ENCODE data around the gene FBLN1.

The FBLN1 gene

DNA sequence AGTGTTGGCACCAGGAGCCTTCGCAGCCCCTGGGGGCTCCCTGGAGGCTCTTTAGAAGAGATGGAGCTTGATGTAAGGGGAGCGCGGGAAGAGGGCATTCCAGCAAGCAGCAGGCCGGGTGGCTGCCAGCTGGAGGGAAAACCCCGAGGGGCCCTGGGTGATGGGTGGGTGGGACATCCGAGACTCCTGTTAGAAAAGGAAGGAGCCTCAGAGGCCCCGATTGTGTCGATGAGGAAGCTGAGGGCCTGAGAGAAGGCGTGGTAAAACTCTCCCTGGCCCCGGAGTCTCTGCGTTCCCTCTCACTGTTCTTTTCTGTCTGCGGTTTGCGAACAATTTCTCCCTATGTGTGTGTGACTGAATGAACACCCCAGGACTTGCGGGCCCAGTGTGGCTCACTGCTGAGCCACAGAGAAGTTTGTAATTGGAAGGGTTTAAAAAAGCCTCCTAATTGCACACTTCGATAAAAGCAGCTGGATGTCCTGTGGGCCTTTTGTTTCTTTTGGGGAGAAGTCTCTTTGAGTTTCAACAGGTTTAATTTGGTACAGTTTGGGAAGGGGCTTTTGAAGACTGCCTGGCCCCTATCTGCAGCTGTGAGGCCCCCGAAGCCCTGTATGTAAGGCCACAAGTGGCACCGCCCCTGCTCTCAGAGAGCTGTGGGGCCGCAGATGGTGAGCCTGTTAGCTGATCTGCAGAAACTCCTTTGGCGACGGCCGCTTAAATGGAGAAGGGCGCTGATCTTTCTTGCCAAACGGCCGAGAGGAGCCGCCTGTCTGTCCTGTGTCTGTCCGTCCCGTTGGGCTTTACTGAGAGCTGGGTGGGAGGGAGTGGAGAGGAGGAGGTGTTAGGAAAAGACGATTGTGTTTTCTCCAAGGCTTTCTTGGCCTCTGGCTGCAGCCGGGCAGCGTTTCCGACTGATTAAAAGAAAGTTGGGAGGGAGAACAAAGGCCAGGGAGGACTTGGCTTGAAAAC lies 2.0 kb downstream of the FBLN1 start:
- no peak for DNase-seq (ENCODE audit: low spot score)

GRCh38 chr22:45505991-45506747 lies 3.5 kb downstream of the FBLN1 start:
- no peak for DNase-seq (ENCODE audit: low spot score)

GRCh38 chr22:45506816-45507360 lies 4.2 kb downstream of the FBLN1 start:
- DNase-seq (ENCODE audit: low spot score), result no peak

DNA sequence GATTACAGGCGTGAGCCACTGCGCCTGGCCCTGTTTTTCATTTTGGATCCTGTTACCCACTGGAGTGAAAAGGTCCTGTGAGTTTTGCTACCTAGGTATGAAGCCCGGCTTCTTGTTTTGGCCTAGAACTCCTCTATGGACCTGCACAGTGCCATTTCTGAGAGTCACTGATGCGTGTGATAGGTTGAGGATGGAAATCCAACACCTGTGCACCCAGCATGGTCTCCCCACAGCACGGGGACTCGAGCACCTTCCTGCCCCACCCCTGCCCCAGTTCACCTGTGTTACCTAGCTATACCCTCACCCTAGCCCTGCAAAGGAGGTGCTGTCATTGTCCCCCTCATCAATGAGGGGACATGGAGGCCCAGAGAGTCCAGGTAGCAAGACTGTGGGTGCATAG lies 5.1 kb downstream of the FBLN1 start:
- no peak for DNase-seq (ENCODE audit: low spot score)

DNA sequence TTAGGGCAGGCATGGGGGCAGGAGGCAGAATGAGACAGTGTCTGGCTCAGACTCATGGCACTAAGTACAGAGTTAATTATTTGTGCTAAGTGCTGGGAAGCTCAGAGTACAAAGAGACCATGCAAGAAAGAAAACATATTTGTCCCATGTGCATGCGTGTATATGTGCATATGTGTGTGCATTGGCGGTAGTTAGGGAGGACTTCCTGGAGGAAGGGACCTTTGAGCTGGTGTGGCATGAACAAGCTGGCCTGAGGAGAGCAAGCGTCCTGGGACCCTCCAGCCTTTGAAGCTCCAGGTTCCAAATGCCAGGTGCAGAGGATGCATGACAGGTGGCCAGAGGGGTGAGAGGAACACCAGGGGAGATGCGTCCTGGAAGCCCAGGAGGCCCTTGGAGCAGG lies 6.1 kb downstream of the FBLN1 start:
- no peak for DNase-seq (ENCODE audit: low spot score)

DNA sequence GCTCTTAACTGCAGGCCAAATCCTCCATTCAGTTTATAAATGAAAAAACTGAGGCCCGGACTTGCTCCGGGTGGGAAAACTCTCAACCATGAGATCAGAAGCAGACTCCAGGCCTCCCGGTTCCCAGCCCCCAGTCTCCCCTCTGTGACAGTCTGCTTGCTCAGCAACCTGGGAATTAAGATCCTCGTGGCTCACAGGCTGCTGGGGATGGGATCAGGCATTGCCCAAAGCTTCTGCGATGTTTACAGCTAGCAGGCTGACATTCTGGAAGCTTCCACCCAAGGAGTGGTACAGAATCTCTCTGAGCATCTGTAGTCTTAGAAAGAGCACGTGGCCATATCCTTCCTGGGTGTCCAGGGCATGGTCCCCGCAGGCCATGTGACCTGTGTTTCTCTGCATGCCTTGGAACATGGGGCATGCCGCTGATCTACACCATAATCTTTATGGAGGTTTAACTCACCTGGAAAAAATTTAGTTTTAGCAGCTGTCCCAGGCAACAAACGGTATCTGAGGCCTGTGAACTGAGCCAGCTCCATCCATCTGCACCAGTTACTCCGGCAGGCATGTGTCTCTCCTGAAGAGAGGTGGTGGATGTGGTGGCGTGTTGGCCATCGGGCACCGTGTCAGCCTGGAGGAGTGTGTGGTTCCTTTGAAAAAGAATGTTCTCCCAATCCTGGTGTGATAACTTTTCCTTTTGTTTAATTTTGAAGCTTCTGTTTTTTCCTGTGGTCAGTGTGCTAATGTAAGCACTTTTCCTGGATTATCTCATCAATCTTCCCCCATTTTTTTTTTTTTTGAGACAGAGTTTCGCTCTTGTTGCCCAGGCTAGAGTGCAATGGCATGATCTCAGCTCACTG lies 7.9 kb downstream of the FBLN1 start:
- DNase-seq (ENCODE audit: low spot score), result no peak

GRCh38 chr22:45511847-45512261 lies 9.2 kb downstream of the FBLN1 start:
- DNase-seq (ENCODE audit: low spot score), result no peak

GRCh38 chr22:45512363-45512762 lies 9.7 kb downstream of the FBLN1 start:
- DNase-seq (ENCODE audit: low spot score), result no peak

DNA sequence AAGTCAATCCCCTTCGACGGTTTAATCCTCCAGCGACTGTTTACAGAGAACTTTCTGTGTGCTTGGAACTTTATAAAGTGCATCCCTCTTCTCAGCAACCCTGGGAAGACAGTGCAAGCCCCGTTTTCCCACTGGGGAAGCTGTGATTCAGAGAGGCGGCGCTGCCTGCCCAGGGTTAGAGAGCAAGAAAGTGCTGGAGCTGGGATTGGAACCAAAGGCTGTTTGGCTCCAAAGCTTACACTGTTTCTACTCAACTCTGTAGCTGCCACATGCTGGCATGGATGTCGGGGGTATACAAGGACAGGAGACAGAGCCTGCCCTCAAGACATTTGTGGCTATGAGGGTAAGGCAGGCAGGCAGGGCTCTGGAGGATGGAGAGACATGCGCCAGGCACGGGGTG lies 13.0 kb downstream of the FBLN1 start:
- DNase-seq (ENCODE audit: low spot score), result no peak

GRCh38 chr22:45516163-45516562 lies 13.5 kb downstream of the FBLN1 start:
- no peak for DNase-seq (ENCODE audit: low spot score)

GRCh38 chr22:45516923-45517675 lies 14.4 kb downstream of the FBLN1 start:
- no peak for DNase-seq (ENCODE audit: low spot score)

GRCh38 chr22:45518136-45518535 lies 15.5 kb downstream of the FBLN1 start:
- no peak for DNase-seq (ENCODE audit: low spot score)

DNA sequence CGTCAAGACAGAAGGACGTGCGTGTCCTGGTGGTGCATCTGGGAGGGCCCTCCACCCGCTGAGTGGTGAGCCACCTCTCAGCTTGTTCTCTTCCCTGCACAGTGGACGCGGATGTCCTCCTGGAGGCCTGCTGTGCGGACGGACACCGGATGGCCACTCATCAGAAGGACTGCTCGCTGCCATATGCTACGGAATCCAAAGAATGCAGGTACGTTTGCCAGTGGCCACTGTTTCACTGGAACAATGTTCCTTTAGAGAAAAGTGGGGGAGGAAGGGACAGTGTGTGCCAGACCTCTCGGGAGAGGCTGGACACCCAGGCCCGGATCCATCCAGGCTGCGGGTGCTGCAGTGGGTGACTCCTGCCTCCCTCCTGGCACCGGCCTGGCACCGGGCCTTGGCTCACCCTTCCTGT lies 15.9 kb downstream of the FBLN1 start:
- DNase-seq (ENCODE audit: low spot score), result no peak

GRCh38 chr22:45521178-45521577 lies 18.5 kb downstream of the FBLN1 start:
- DNase-seq (ENCODE audit: low spot score), result no peak

DNA sequence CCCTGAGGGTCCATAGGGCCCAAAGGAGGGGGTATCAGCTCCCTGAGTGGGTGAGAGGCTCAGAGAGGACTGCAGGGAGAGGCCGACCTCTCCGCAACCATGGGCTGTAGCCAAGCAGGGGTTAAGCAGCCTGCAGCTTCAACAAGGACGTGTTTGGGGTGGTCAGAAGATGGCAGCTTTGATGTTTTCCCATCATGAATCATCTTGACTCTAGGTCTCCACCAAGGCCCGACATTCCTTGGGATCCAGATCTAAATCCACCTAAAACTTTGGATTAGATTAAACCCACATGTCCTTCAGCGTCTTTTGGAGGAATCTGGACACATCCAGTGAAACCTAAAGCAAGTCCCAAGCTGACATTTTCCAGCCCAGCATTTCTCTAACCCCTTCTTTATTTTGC lies 19.8 kb downstream of the FBLN1 start:
- DNase-seq (ENCODE audit: low spot score), result no peak

- no peak for DNase-seq (ENCODE audit: low spot score)
These were observed 21.5 kb downstream of the FBLN1 start for GRCh38 chr22:45524157-45524556.

DNA sequence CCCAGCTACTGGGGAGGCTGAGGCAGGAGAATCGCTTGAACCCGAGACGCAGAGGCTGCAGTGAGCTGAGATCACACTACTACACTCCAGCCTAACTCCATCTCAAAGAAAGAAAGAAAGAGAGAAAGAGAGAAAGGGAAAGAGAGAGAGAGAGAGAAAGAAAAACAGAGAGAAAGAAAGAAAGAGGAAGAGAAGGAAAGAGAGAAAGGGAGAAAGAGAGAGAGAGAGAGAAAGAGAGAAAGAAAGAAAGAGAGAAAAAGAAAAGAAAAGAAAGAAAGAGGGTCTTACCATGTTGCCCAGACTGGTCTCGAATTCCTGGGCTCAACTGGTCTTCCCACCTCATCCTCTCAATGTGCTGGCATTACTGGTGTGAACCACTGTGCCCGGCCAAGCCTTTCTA lies 22.3 kb downstream of the FBLN1 start:
- DNase-seq (ENCODE audit: low spot score), result no peak

DNA sequence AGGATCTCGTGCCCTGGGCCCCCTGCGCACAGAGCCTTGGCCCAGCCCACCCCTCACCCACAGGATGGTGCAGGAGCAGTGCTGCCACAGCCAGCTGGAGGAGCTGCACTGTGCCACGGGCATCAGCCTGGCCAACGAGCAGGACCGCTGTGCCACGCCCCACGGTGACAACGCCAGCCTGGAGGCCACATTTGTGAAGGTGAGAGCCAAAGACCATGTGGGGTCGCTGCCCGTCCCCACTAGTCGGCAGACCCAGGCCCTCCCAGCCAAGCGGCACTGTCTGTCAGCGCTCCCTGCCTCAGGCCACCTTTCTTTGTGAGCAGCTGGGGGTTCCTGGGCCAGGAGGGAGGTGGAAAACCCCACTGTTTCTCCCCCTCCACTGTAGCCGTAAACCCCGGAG lies 22.8 kb downstream of the FBLN1 start:
- DNase-seq (ENCODE audit: low spot score), result no peak

GRCh38 chr22:45526281-45526680 lies 23.6 kb downstream of the FBLN1 start:
- no peak for DNase-seq (ENCODE audit: low spot score)

- no peak for DNase-seq (ENCODE audit: low spot score)
These were observed 24.2 kb downstream of the FBLN1 start for GRCh38 chr22:45526768-45527360.

DNA sequence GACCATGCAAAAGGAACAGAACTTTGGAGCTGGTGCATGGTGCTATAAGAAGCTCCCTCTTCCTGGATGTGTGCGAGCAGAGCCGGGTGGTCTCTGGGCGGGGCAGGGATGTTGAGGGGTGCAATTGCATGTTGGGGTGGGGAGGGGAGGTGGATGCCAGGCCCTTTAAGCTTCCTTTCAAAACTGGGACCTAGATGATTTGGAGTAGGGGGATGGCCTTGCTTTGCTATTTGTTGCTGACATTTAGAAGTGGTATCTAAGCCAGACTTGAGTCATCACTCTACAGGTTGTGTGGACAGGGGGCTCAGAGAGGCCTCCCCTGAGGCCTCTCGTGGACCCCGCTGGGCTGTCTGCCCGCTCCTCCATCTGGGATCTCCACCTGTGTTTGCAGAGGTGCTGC lies 24.8 kb downstream of the FBLN1 start:
- no peak for DNase-seq (ENCODE audit: low spot score)

Data from NAMALWA (cell line).